ENCODE measurements around the gene PALS1. TPM values are rescaled to one million over a fixed set of nuclear protein-coding genes. Genes with fewer than 3 reads are reported as not detected.

The PALS1 gene
- total RNA-seq, 2 donors from 2014 or later: 26.0 to 29.6 TPM

DNA sequence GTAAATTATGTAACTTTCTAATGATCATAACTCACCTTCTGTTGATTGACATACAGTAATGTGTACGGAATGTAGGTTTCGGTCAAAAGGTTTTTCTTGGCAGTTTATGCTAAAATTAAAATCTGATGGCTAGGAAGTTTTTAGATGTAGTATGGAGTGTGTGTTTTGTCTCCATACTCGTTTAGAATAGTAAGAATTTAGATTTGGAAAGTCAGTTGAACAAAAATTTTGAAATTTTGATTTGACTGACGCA is 859 bp downstream of the PALS1 start:
- peak overlapping the region; percentile 96 for H3K9ac ChIP-seq (ENCODE audit: extremely low read depth, low read length, poor library complexity, severe bottlenecking)
- Mint-ChIP-seq H3K27me3 (ENCODE audit: insufficient read depth) (peaks cover 26% of the 10 kb centered on the region), H3K4me1 (peaks cover 7% of the 10 kb centered on the region), H3K36me3 (ENCODE audit: low read depth) (peaks cover 3% of the 10 kb centered on the region), H3K4me3 (peak overlapping the region; percentile 76), H3K9me3 (peaks cover 9% of the 10 kb centered on the region), H3K27ac (peak overlapping the region; percentile 90)
- H3K9me3 ChIP-seq (ENCODE audit: control insufficient read depth, low read length): peaks cover 10% of the 10 kb centered on the region
- peaks cover 30% of the 10 kb centered on the region for H3K27me3 ChIP-seq (ENCODE audit: control insufficient read depth, insufficient read depth, low read length, poor library complexity, severe bottlenecking)
- peaks cover 4% of the 10 kb centered on the region for H3K36me3 ChIP-seq (ENCODE audit: control insufficient read depth, insufficient read depth, low read length)
- H3K27ac ChIP-seq (ENCODE audit: low read depth, low read length): peak overlapping the region; percentile 99
- H3K4me1 ChIP-seq (ENCODE audit: control insufficient read depth, insufficient read depth, low read length): no peaks in the 10 kb centered on the region
- no peak for DNase-seq
- 2 to 10% methylated on average over 3 to 4 of the region's 4 CpGs for WGBS, 2 experiments (ENCODE audit: insufficient coverage in 1 of 2, insufficient read length in 1 of 2)
- TF ChIP-seq, protein P1, sequence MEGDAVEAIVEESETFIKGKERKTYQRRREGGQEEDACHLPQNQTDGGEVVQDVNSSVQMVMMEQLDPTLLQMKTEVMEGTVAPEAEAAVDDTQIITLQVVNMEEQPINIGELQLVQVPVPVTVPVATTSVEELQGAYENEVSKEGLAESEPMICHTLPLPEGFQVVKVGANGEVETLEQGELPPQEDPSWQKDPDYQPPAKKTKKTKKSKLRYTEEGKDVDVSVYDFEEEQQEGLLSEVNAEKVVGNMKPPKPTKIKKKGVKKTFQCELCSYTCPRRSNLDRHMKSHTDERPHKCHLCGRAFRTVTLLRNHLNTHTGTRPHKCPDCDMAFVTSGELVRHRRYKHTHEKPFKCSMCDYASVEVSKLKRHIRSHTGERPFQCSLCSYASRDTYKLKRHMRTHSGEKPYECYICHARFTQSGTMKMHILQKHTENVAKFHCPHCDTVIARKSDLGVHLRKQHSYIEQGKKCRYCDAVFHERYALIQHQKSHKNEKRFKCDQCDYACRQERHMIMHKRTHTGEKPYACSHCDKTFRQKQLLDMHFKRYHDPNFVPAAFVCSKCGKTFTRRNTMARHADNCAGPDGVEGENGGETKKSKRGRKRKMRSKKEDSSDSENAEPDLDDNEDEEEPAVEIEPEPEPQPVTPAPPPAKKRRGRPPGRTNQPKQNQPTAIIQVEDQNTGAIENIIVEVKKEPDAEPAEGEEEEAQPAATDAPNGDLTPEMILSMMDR (conservative IDR thresholded peaks at IDR 0.05): no peak
- H3K4me3 ChIP-seq (ENCODE audit: low read length): peak overlapping the region; percentile 99

DNA sequence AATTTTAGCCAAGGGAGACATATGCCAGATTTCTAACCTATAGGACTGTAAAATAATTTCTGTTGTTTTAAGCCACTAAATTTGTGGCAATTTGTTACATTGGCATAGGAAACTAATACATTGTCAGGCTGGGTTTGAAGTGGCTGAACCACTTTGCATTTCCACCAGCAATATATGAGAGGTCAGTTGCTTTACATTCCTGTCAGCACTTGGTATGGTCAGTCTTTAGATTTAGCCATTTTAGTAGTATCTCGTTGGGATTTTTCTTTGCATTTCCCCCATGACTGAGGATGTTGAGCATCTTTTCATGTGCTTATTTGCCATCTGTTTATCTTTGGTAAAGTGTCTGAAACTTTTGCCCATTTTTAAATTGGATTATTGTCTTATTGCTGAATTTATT is 3.9 kb downstream of the PALS1 start:
- H3K36me3 Mint-ChIP-seq (ENCODE audit: low read depth): peaks cover 3% of the 10 kb centered on the region
- peaks cover 5% of the 10 kb centered on the region for H3K4me1 Mint-ChIP-seq
- no peak overlapping the region for H3K4me3 Mint-ChIP-seq
- Histone ChIP-seq H3K27ac (ENCODE audit: low read depth, low read length) (no peak overlapping the region), H3K4me1 (ENCODE audit: control insufficient read depth, insufficient read depth, low read length) (no peaks in the 10 kb centered on the region), H3K27me3 (ENCODE audit: control insufficient read depth, insufficient read depth, low read length, poor library complexity, severe bottlenecking) (peaks cover 5% of the 10 kb centered on the region), H3K4me3 (ENCODE audit: low read length) (no peak overlapping the region), H3K36me3 (ENCODE audit: control insufficient read depth, insufficient read depth, low read length) (peaks cover 4% of the 10 kb centered on the region), H3K9ac (ENCODE audit: extremely low read depth, low read length, poor library complexity, severe bottlenecking) (no peak overlapping the region), H3K9me3 (ENCODE audit: control insufficient read depth, low read length) (peaks cover 10% of the 10 kb centered on the region)
- DNase-seq: no peak
- 81% methylated on average over 1 of the region's 1 CpG; no CpG with 5 or more reads in 1 of the 2 experiments for WGBS, 2 experiments (ENCODE audit: insufficient coverage in 1 of 2, insufficient read length in 1 of 2)
- TF ChIP-seq, protein P1 (conservative IDR thresholded peaks at IDR 0.05): no peak
- H3K27me3 Mint-ChIP-seq (ENCODE audit: insufficient read depth): peaks cover 7% of the 10 kb centered on the region
- H3K27ac Mint-ChIP-seq: no peak overlapping the region
- H3K9me3 Mint-ChIP-seq: peaks cover 9% of the 10 kb centered on the region

DNA sequence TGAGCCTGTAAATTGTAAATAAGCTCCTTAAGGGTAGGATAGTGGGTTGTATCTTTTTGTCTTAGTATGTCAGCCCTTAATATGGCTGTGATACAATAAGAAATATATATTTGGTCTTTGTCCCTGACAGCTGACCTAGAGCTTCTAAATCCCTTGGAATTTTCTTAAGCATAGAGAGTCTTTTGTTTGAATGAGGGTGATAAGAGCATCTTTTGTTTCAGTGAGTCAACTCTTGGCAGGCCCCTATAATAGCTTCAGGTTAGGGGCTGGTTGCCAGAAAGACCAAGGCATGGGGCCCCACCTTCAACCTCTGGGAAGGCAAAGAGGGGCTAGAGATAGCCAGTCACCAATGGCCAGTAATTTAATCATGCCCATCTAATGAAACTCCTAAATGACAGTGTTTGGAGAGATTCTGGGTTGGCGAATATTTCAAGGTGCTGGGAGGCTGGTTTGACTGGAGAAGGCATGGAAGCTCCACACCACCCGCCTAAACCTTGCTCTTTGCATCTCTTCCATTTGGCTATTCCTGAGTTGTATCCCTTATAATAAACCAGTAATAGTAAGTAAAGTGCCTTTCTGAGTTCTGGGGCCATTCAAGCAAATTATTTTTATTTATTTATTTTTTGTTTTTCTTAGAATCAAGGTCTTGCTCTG is 10.5 kb downstream of the PALS1 start:
- peak overlapping the region; percentile 26 for H3K27ac Mint-ChIP-seq
- H3K4me1 Mint-ChIP-seq: peaks cover 12% of the 10 kb centered on the region
- Histone ChIP-seq H3K27ac (ENCODE audit: low read depth, low read length) (no peak overlapping the region), H3K27me3 (ENCODE audit: control insufficient read depth, insufficient read depth, low read length, poor library complexity, severe bottlenecking) (no peaks in the 10 kb centered on the region), H3K4me1 (ENCODE audit: control insufficient read depth, insufficient read depth, low read length) (peaks cover 4% of the 10 kb centered on the region), H3K9ac (ENCODE audit: extremely low read depth, low read length, poor library complexity, severe bottlenecking) (no peak overlapping the region), H3K4me3 (ENCODE audit: low read length) (no peak overlapping the region), H3K9me3 (ENCODE audit: control insufficient read depth, low read length) (no peaks in the 10 kb centered on the region), H3K36me3 (ENCODE audit: control insufficient read depth, insufficient read depth, low read length) (peaks cover 4% of the 10 kb centered on the region)
- TF ChIP-seq, protein P1 (conservative IDR thresholded peaks at IDR 0.05): no peak
- H3K9me3 Mint-ChIP-seq: no peaks in the 10 kb centered on the region
- no peaks in the 10 kb centered on the region for H3K27me3 Mint-ChIP-seq (ENCODE audit: insufficient read depth)
- no peak for DNase-seq
- WGBS, 2 experiments (ENCODE audit: insufficient coverage in 1 of 2, insufficient read length in 1 of 2): 100% methylated on average over 2 of the region's 2 CpGs; no CpG with 5 or more reads in 1 of the 2 experiments
- peaks cover 3% of the 10 kb centered on the region for H3K36me3 Mint-ChIP-seq (ENCODE audit: low read depth)
- H3K4me3 Mint-ChIP-seq: no peak overlapping the region
